ENCODE data around the gene KCNN3. TPM values are rescaled to one million over a fixed set of nuclear protein-coding genes. Genes with fewer than 3 reads are reported as not detected.

Gene KCNN3
- total RNA-seq, 2 donors from 2014 or later = 3.9 to 4.4 TPM

DNA sequence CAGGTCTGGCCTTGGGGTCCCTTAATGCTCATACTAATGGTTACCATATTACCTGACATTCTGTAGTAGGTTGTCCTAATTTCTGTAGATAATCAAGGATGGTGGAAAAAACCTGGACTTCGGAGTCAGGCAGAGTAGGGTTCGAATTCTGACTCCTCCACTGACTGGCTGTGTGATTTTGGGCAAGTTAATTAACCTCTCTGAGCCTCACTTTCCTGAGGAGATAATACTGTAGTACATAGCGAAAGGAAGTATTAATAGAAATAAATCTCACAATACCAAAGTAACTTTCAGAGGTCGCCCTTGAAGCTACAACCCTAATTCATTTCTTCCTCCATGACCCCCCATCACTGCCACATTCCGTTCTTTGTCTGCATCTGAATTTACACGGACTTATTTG is 72.9 kb downstream of the KCNN3 start:
- H3K27me3 ChIP-seq = no peaks in the 10 kb centered on the region
- DNase-seq (ENCODE audit: low spot score) = no peak
- H3K4me1 ChIP-seq = no peaks in the 10 kb centered on the region
- H3K4me3 ChIP-seq = no peak overlapping the region
- TF ChIP-seq, protein P1, sequence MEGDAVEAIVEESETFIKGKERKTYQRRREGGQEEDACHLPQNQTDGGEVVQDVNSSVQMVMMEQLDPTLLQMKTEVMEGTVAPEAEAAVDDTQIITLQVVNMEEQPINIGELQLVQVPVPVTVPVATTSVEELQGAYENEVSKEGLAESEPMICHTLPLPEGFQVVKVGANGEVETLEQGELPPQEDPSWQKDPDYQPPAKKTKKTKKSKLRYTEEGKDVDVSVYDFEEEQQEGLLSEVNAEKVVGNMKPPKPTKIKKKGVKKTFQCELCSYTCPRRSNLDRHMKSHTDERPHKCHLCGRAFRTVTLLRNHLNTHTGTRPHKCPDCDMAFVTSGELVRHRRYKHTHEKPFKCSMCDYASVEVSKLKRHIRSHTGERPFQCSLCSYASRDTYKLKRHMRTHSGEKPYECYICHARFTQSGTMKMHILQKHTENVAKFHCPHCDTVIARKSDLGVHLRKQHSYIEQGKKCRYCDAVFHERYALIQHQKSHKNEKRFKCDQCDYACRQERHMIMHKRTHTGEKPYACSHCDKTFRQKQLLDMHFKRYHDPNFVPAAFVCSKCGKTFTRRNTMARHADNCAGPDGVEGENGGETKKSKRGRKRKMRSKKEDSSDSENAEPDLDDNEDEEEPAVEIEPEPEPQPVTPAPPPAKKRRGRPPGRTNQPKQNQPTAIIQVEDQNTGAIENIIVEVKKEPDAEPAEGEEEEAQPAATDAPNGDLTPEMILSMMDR (IDR thresholded peaks at IDR 0.05) = no peak
- H3K27ac ChIP-seq = no peak overlapping the region
- no peaks in the 10 kb centered on the region for H3K36me3 ChIP-seq
- H3K9me3 ChIP-seq = no peaks in the 10 kb centered on the region

DNA sequence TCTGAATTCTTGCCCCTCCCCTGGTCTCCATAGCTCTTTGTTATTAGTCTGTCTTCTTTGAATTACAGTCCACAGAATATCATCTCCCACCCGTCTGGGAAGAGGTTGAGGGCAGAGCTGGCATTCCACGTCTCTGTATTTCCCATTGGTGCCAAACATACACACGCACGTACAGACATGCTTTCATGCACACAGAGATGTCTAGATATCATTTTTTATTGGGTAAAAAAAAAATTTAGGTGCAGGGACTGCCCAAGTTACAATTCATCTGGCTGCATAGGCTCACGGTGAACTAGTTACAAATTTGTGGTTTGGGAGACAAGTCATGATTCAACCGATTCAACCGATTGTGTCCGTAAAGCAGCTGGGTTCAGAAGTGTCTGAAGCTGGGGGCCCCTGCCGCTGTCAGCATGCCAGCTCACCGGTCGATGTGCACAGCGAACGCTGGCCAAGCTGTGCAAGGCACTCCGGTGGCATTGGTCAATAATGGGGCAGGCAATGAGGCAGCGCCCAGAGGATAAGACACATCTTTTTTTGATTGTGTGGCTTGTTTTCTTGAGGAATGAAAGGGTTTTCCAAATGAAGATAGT is 73.7 kb downstream of the KCNN3 start:
- TF ChIP-seq, protein P1 (IDR thresholded peaks at IDR 0.05) = no peak
- H3K9me3 ChIP-seq = no peaks in the 10 kb centered on the region
- no peak for DNase-seq (ENCODE audit: low spot score)

DNA sequence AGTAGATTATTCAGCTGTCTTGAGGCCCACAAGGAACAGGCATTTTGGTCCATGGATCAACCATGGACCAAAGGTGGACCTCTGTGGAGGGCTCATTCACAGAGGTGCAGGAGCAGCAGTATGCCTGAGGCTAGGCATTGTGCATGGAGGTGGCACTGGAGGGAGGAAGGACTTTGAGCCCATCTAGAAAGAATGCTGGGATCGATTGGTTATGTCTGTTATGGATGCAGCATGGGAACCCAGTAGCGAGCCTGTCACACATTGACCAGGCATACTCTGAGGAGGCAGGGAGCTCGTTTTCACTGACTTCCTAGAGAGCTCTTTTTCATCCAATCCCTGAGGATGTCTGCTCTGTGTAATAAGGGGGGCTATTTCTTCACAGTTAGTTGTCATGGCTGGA is 75.5 kb downstream of the KCNN3 start:
- peaks cover 0 to 9% of the 10 kb centered on the region in 2 donors for H3K4me1 ChIP-seq
- TF ChIP-seq, protein P1 (IDR thresholded peaks at IDR 0.05) = no peak
- no peak for DNase-seq (ENCODE audit: low spot score)
- no peak overlapping the region for H3K4me3 ChIP-seq
- H3K36me3 ChIP-seq = no peaks in the 10 kb centered on the region
- no peaks in the 10 kb centered on the region for H3K9me3 ChIP-seq
- H3K27me3 ChIP-seq = no peaks in the 10 kb centered on the region
- no peak overlapping the region for H3K27ac ChIP-seq

More for the DNA sequence above, 73.7 kb downstream of the KCNN3 start:
- Histone ChIP-seq H3K36me3 (no peaks in the 10 kb centered on the region), H3K4me1 (peaks cover 0 to 5% of the 10 kb centered on the region in 2 donors), H3K4me3 (no peak overlapping the region), H3K27me3 (no peaks in the 10 kb centered on the region), H3K27ac (no peak overlapping the region)

DNA sequence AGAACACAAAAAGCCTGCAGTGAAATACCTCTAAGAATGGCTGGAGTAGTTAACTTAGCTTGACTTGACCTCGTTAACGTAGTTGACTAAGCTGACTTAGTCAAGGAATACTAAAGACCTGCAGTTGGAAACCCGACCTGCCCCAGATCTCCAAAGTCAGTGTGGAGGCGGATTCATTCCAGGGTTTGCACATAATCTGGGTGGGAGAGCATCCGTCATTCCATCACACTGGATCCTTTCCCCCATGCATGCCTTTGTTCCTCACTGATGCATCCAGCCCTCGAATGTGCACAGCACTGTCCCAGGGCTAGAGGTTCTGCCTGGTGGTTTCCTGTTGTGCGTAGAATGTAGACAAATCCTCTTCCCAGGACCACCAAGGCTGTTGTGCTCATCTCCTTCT is 76.4 kb downstream of the KCNN3 start:
- peaks cover 0 to 9% of the 10 kb centered on the region in 2 donors for H3K4me1 ChIP-seq
- no peak overlapping the region for H3K27ac ChIP-seq
- no peak for DNase-seq (ENCODE audit: low spot score)

DNA sequence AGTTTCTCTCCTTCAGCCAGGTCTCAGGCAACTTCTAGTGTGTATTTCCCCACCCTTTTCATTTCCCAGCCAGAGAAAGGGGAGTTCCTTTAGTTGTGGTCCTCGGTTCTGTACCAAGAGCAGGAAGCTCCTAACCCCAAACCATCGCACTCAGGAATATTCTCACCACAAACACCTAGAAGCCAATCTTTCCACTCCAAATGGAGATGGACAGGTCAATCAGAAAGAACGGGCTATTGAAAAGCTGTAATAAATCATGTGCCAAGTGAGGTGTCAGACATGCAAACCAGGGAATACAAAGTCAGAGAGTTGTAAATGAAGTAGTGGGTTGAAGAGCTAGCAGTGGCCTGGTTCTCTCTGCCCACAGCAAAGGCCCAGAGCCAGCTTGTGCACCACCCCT is 77.2 kb downstream of the KCNN3 start:
- peaks cover 0 to 9% of the 10 kb centered on the region in 2 donors for H3K4me1 ChIP-seq
- no peaks in the 10 kb centered on the region for H3K36me3 ChIP-seq
- H3K27me3 ChIP-seq = no peaks in the 10 kb centered on the region

More for the DNA sequence above, 76.4 kb downstream of the KCNN3 start:
- no peaks in the 10 kb centered on the region for H3K9me3 ChIP-seq
- TF ChIP-seq, protein P1 (IDR thresholded peaks at IDR 0.05) = no peak
- H3K36me3 ChIP-seq = no peaks in the 10 kb centered on the region
- H3K4me3 ChIP-seq = no peak overlapping the region
- H3K27me3 ChIP-seq = no peaks in the 10 kb centered on the region

More for the DNA sequence above, 77.2 kb downstream of the KCNN3 start:
- TF ChIP-seq, protein P1 (IDR thresholded peaks at IDR 0.05) = no peak
- Histone ChIP-seq H3K4me3 (no peak overlapping the region), H3K27ac (no peak overlapping the region), H3K9me3 (no peaks in the 10 kb centered on the region)
- no peak for DNase-seq (ENCODE audit: low spot score)
